ENCODE measurements around the gene TMX3. TPM values are rescaled to one million over a fixed set of nuclear protein-coding genes. Genes with fewer than 3 reads are reported as not detected.

Gene TMX3
- total RNA-seq, 2 experiments from 2014 or later = 30.9 to 33.3 TPM

- H3K9me3 Mint-ChIP-seq = no peaks in the 10 kb centered on the region
- intact Hi-C loops (cut with DNase I, micrococcal nuclease) = no loop called here
- no peak overlapping the region for H3K4me3 Mint-ChIP-seq
- no peaks in the 10 kb centered on the region for H3K36me3 ChIP-seq (ENCODE audit: insufficient read depth, low read length)
- H3K4me1 Mint-ChIP-seq (ENCODE audit: low read depth) = no peaks in the 10 kb centered on the region
- H3K27me3 Mint-ChIP-seq = peaks cover 4% of the 10 kb centered on the region
- no peaks in the 10 kb centered on the region for H3K36me3 Mint-ChIP-seq (ENCODE audit: low read depth)
- H3K27ac Mint-ChIP-seq = no peak overlapping the region
- no peaks in the 10 kb centered on the region for H3K27me3 ChIP-seq (ENCODE audit: control insufficient read depth in 1 of 2, insufficient read depth in 2 of 2, low read length in 2 of 2)
- no peak overlapping the region for H3K27ac ChIP-seq (ENCODE audit: low read depth in 1 of 2, low read length in 2 of 2)
- ChIA-PET POLR2A (no interaction called here), CTCF (no interaction called here)
- H3K9me3 ChIP-seq (ENCODE audit: control insufficient read depth in 1 of 2, insufficient read depth in 1 of 2, low read length in 2 of 2) = peaks cover 0 to 6% of the 10 kb centered on the region in 2 experiments
- H3K4me1 ChIP-seq (ENCODE audit: insufficient read depth, low read length) = no peaks in the 10 kb centered on the region
- TF ChIP-seq CTCF (IDR thresholded peaks at IDR 0.05) = no peak
- H3K4me3 ChIP-seq (ENCODE audit: low read length) = no peak overlapping the region
- DNase-seq (no peak), ATAC-seq (ENCODE audit: poor library complexity) (no peak)
These were observed 44.4 kb upstream of the TMX3 start for GRCh38 chr18:68759308-68759707.

DNA sequence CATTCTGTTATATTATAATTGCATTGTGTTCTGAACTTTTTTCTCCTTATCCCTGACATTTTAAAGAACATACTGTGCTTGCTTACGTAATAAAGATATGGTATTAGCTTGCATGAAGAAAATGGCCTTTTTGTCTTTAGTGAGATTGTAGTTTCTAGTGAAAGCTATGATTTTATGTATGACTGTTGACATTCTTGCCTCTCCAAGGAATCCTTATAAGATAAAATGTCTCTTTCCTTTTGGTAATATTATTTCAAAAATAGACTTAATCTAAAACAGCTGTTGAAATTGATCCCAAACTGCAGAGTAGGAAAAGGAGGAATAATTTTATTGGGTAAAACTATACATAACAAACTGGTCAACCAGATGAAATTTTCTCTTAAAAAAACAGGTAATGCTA is 42.2 kb upstream of the TMX3 start:
- H3K36me3 ChIP-seq (ENCODE audit: insufficient read depth, low read length) = no peaks in the 10 kb centered on the region
- H3K27me3 ChIP-seq (ENCODE audit: control insufficient read depth in 1 of 2, insufficient read depth in 2 of 2, low read length in 2 of 2) = no peaks in the 10 kb centered on the region
- Mint-ChIP-seq H3K27ac (no peak overlapping the region), H3K4me3 (no peak overlapping the region), H3K4me1 (ENCODE audit: low read depth) (no peaks in the 10 kb centered on the region), H3K9me3 (no peaks in the 10 kb centered on the region), H3K36me3 (ENCODE audit: low read depth) (no peaks in the 10 kb centered on the region), H3K27me3 (no peaks in the 10 kb centered on the region)
- H3K4me1 ChIP-seq (ENCODE audit: insufficient read depth, low read length) = no peaks in the 10 kb centered on the region
- ATAC-seq (ENCODE audit: poor library complexity) (no peak), DNase-seq (no peak)
- no peak overlapping the region for H3K27ac ChIP-seq (ENCODE audit: low read depth in 1 of 2, low read length in 2 of 2)
- ChIA-PET POLR2A (no interaction called here), CTCF (no interaction called here)
- H3K4me3 ChIP-seq (ENCODE audit: low read length) = no peak overlapping the region
- no peak for TF ChIP-seq CTCF (IDR thresholded peaks at IDR 0.05)
- intact Hi-C loops (cut with DNase I, micrococcal nuclease) = no loop called here
- H3K9me3 ChIP-seq (ENCODE audit: control insufficient read depth in 1 of 2, insufficient read depth in 1 of 2, low read length in 2 of 2) = peaks cover 0 to 6% of the 10 kb centered on the region in 2 experiments

- Histone ChIP-seq H3K4me3 (ENCODE audit: low read length) (no peak overlapping the region), H3K9me3 (ENCODE audit: control insufficient read depth in 1 of 2, insufficient read depth in 1 of 2, low read length in 2 of 2) (no peaks in the 10 kb centered on the region), H3K4me1 (ENCODE audit: insufficient read depth, low read length) (no peaks in the 10 kb centered on the region), H3K27me3 (ENCODE audit: control insufficient read depth in 1 of 2, insufficient read depth in 2 of 2, low read length in 2 of 2) (no peaks in the 10 kb centered on the region), H3K36me3 (ENCODE audit: insufficient read depth, low read length) (no peaks in the 10 kb centered on the region), H3K27ac (ENCODE audit: low read depth in 1 of 2, low read length in 2 of 2) (no peak overlapping the region)
- no peak for ATAC-seq (ENCODE audit: poor library complexity)
- Mint-ChIP-seq H3K27me3 (no peaks in the 10 kb centered on the region), H3K4me1 (ENCODE audit: low read depth) (no peaks in the 10 kb centered on the region), H3K9me3 (no peaks in the 10 kb centered on the region), H3K27ac (no peak overlapping the region), H3K4me3 (no peak overlapping the region), H3K36me3 (ENCODE audit: low read depth) (no peaks in the 10 kb centered on the region)
- intact Hi-C loops (cut with DNase I, micrococcal nuclease) = no loop called here
- no peak for DNase-seq
- ChIA-PET POLR2A (no interaction called here), CTCF (no interaction called here)
- TF ChIP-seq CTCF (IDR thresholded peaks at IDR 0.05) = no peak
These were observed 27.3 kb upstream of the TMX3 start for GRCh38 chr18:68742206-68742605.

Measured in CD4-positive, alpha-beta T cell (primary cell).